Stimulated activated CD8-positive, alpha-beta memory T cell treated with anti-CD3 and anti-CD28 coated beads, Interleukin-15, amount 100 ng/mL, for 48 hours (primary cell): ENCODE data around the gene PRKCE.

Experiments
- DNase-seq, 2 donors: peaks; one replicate each; pipeline ENCODE4 v3.0.0-alpha.2; 2020; ENCODE audit warnings: low read depth in 2 of 2

Gene PRKCE

DNA sequence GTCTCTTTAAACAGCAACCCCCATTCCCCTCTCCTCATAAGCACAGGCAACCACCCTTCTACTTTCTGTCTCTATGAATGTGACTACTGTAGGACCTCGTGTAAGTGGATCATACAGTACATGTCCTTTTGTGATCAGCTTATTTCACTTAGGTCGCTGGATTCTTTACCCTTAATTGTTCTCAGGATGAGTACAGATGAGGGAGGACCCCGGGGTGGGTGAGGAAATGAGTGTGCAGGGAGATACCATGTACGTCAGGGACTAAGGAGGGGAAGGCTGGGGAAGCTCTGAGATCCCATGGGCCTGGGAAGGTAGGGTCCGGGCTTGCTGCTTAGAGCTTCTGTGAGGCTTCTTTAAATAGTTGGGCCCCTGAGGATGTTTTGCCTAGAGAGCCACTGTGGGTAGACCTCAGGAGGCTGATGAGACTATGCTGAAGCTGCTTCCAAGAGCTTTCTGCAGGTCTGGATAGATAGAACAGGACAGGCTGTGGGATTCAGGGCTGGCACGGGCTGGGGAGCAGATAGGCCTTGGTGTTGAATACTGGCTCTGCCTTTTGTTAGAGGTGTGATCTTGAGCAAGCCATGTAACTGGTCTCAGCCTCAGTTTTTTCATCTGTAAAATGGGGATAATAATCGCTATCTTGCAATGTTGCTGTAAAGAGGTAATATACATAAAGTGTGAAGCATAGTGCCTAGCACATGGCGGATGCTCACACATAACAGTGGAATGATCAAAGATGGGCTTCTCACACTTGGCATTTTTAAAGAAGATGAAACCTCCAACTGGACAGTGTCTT lies 155.3 kb downstream of the PRKCE start:
- no peak for DNase-seq

DNA sequence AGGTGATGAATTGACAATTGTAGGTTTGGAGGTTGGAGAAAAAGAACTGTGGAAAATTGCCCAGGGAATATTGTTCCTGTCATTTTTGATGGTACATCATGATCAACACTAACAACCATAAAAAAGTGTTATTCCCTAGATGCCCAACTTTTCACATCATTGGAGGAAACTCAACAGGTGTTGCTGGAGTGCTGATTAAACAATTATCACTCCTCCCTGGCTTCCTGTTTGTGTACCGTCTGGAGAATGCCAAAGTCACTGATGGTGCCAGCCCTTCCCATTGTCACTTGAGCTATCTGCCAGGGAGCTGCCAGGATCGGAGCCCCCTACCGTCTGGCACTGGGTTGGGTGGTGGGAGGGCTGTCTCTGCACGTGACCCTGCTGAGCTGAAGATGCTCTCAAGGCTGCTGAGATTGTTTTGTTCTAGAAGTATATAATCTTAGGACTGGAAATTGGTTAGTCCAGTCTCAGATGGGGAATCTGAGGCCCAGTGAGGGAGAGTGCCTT lies 156.9 kb downstream of the PRKCE start:
- DNase-seq = no peak

DNA sequence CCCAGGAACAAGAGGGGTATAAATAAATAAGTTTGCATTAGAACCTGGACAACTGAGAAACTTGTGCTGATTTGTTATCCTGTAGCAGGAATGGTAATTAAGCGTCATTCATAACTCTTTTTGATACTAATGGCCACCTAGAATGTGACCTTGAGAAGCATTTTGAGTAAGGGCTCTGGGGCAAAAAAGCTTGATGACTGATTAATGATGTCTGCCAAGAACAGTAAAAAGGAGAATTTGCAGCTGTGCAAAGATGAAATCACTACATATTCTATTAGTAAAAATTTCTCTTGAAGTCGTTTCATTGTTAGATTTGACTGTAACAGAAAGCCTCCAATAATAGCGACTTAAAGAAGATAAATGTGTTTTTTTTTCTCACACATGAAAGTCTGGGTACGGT lies 157.7 kb downstream of the PRKCE start:
- DNase-seq = no peak

DNA sequence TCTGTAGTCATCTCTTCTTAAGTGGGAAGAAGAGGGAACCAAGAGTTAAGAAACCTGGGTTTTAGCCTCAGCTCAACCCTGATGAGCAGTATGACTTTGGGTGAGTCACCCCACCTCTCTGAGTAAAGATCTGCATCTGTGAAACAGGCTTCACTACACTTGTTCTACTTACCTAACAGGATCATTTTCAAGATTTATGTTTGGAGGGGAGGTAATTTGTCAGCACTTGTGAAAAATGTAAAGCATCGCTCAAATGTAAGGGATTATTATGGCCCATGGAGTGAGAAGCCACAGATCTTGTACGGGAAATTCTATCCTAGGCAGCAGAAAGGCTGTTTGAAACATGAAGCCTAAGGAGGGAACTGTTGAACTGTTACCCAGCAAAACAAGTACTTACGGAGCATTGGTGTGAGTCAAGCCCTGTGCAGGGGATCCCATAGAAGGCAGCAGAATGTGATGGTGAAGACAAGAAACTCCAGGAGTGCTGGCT lies 160.6 kb downstream of the PRKCE start:
- DNase-seq = no peak

DNA sequence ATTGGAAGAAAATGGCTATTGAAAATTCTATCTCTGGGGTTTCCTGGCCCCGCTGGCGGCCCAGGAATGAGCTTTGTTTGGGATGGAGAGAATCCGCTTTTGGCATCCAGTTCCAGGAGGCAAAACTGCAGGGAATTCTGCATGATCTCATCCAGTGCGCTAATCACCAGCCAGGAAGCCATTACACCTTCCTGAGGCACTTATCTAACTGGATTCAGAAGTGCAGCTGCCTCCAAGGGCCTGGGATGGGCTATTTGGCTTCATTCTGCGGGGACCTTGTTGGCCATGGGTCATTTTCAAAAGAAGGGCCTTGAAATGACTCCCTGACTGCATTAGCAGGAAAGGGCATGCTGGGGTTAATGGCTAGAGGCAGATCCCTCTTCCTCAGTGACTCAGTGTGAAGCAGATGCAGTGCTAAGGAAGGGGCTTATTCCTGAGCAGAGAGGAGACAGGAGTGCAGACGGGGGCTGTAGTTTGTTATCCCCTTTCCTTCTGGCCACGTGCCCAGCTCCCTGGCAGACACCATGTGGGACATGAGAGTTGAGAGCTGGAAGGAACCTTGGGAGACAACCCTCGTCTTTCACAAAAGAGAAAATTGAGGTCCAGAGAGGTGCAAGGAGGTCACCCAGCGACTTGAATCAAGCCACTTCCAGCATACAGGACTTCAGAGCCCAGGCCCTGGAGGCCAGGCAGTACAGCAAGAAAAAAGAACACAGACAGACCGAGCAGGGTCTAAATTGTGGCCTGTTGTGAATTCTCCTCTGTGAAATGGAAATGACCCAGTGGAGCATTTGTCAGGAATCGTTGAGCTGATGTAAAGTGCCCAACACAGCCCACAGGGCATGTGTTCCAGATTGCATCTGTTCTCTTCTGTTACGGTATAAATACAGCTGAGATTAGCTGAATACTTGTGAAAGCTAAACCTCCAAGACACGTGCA lies 161.8 kb downstream of the PRKCE start:
- no peak for DNase-seq

DNA sequence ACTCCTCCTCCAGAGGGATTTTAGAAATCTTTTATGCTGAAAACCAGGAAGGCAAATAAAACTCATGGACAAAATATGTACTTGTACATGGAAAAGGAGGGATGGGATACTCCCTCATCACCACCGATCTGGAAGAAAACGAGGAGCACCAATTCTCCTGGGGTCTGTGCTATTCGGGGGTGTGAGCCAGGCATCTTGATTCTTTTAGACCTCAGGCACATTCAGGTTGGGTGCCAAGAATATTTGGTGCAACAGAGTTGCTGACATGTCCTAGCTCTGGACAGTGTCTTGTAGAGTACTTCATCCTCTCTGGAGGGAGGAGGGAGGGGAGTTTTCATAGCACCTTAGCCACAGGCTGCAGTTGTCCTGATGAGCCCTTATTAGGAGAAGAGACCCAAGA lies 163.0 kb downstream of the PRKCE start:
- DNase-seq = no peak

DNA sequence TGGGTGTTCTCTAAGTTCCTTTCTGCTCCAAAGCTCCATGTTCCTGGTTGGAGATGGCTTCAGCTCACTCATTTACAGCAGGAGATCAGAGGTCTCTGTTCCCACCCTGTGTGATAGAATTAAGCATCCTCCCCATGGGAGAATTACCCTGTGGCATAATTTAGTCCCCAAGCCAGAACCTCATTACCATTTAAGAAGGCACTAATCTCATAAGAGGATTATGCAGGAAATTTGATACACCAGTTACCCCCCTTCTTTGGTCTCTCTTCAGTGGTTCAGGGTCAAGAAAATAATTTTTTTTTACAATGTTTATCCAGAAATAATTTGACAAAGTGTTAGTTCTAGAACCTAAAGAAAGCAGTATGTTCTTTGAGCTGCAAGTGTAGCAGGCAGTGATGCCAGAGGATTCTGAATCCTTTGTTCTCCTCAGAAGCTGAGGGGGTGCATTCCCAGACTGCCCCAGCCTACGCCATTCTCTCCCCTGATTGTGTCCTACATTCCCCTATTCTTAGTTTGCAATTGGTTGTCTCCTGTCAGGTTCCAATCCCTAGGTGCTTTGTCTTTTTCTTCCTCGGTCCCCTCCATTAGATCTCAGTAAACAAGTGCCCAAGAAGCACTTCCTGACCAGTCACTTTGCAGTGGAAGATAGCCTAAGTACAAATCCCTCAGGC lies 163.6 kb downstream of the PRKCE start:
- DNase-seq = no peak

DNA sequence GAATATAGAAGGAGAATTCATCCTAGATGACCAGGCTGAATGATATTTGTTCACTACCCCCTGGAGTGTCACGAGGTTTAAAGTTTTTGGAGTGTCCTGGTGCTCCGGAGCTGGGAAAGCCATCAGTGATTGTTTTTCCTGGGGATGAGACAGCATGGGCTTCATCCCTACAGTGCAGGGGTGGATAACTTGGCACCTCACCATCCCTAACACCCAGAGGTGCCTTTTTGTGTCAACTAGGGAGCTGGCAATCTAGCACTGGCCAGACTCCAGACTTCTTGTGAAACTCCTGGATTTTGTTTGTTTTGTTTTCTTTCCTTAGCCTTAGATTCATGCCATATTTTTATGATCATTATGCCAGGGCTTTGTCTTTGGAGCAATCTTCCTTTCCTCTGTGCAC lies 164.8 kb downstream of the PRKCE start:
- DNase-seq = no peak

DNA sequence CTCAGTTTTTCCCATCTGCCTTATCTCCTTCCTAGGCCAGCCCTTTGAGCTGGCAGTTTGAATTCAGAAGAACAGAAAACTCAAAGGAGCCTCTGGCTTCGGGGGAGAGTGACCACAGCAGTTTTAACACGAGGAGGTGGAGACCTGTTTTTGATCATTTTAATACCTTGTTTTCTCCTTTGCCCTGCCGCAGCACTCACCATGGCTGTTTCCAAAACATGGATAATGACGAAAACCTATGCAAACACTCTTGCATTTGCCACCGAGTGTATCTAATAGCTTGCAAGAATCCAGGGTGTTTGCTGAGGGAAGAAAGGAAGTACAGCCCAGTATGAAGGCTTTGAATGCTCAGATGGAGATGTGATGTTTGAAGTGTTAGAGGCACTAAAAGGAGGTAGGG lies 167.1 kb downstream of the PRKCE start:
- DNase-seq = no peak

DNA sequence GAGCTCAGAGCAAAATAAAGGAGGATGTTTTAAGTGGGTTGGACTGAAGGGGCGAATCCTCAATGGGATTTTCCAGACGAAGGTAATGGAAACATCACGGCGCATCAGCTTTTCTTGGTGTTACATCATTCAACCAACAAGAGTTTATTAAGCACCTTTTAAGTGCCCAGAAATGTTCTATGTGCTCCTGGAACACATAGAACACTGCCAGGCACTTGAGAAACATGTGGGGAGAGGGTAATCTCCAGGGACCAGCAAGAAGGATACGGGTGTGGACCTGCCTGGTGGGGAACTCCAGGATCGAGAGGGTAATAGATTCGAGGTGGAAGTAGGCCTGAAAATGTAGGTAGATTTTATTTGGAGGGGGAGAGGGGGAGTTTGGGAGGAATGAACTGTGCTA lies 168.6 kb downstream of the PRKCE start:
- DNase-seq = no peak

DNA sequence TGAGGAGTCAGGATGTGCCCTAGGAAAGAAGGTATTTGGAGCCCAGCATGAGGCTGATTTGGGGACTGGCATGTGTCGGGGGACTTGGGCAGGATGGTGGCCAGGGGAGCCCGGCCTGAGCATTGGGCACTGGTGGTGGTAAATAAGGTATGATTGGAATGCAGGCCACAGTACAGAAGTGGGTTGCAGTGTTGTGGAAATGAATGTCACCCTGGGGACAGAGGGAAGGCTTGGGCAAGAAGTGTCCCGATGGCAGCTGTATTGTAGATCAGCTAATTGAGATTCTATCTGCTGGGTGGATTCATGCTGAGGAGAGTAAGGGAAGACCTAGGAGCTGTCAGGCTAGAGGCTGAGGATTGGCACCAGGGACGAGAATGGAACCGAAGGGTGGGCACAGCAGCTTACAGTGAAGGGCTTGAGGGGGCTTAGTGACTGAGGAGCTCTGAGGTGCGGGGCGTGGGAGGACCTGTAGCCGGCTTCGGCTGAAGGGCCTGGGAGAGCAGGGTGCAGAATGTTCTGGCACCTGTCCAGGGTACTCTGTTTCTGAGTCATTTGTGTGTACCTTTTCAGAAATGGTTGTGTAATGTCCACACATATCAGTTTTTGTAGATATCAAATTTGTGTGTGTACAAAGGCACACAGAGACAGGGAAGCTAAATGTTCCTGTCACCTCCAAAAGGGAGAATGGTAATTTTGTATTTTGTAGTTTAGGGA lies 170.2 kb downstream of the PRKCE start:
- DNase-seq = no peak

DNA sequence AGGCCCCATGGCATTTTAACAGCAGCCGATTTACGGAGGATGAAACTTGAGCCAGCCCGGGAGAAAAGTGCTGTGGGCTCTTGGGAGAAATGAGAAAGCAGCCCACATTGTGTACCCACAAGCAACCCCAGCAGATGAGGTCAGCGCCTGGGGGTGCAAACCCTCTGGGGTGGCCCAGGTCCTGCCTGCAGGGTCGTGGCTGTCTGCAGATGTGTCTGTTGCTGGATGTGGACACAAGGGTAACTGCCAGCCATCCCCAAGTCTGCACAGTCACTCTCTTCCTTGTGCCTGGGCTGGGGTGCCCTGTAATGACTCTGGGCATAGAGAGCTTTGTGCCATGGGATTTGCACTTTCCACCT lies 170.8 kb downstream of the PRKCE start:
- DNase-seq = no peak

DNA sequence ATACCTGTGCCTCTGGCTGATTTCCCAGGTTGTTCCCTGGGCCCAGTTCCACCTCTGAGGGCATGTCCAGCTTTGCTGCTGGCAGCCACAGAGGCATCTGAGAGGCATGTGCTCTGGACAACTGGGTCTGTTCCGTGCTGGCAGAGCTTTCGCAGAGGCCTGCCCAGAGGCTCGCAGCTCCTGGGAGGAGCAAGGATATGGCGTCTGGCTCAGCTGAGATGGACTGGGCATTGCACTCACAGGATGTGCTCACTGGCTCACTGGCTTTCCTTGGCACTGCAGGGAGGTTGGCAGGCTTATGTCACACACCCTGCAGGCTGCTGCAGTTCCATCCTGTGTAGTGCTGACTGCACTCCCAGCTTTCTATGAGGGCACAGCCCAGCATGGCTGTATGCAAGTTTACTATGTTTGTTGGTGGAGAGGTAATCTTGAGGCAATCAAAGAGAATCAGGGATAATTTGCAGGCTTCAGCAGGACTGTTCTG lies 172.3 kb downstream of the PRKCE start:
- DNase-seq = no peak

DNA sequence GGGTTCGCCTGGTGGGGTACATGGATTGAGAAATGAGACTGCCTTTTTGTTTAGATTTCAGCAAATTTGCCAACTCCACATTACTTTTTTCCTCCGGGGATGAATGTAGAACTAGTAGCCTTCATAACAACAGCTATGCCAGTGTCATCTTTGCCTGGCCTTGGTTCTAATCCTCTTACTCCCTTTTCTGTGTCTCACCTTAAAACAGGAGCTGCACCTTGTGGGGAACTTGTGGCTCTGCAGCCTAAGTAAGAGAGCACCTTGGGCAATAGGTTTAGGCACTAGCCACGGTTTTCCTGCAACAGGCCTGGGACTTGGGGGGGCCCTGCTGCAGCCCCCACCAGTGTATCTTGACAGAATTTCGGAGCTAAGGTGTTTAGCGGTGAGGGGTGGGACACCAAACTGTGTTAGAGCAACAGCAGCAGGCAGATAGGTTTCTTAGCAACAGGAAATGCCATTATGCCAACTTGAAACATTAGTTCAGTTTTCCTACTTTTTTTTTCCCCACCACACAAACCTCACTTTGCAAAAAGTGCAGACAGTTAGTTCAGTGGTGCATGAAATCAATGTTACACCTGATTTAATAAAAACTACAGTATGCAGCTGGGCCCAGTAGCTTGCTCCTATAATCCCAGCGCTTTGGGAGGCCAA lies 173.7 kb downstream of the PRKCE start:
- DNase-seq = no peak

DNA sequence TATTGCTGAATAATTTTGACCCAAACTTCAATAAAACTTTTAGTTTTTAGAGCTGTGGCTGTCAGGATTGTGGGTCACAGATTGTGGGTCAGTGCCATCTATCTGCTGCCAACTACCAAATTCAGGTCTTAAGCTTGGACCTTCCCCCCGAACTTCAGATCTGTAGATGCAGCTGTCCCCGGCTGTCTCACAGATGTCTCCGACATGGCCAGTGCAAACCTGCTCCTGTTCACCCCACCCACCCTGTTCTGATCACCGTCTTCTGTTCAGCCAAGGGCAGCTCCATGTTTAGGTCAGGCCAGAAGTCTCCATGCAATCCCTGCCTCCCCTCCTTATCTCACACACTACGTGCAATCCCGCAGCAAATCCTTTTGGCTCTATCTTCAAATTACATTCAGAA lies 175.0 kb downstream of the PRKCE start:
- no peak for DNase-seq

DNA sequence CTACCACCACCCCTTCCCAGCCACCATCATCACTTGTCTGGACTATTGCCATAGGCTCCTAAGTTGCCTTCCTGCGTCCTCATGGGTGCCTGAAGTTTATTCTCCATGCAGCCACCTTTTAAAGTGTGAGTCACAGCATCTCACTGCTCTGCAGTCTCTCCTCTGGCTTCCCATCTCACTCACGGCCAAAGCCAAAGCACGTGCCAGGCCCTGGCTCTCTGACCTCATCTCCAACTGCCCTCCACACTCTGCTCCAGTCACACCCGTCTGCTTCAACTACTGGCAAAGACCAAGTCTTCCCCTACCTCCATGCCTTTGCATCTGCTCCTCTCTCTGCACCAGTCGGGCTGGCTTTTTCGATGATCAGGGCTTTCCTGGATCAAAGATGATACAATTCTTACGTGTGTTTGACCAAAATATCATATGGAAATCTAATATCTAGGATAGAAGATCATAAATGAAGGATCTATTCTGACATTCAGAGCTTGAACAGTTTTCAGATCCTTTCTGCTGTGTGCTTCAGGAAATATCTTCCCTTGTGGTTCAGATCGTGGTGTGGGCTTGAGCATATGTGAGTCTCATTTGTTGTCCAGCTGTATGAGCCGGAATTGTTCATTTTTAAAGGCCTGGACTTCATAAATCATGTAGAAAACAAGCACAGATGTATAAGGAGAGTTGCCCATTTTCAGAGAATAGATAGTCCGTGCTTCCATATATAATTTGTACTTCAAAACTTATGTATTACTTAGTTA lies 175.6 kb downstream of the PRKCE start:
- no peak for DNase-seq

DNA sequence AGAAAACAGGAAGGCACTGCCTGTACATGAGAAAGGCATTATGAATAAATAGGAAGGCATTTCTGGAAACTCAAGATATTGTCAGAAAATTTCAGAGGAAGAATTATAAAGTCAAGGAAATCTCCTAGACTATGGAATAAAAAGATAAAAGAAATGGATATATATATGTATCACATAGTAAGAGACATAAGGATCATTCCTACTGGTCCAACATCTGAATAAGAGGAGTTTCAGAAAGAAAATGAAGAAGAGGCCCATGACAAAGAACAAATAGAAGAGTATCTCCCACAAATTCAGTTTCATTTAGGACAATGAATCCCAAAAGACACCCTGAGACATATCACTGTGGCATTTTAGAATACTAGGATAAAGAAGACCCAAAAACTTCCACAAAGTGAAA lies 178.8 kb downstream of the PRKCE start:
- DNase-seq = no peak

DNA sequence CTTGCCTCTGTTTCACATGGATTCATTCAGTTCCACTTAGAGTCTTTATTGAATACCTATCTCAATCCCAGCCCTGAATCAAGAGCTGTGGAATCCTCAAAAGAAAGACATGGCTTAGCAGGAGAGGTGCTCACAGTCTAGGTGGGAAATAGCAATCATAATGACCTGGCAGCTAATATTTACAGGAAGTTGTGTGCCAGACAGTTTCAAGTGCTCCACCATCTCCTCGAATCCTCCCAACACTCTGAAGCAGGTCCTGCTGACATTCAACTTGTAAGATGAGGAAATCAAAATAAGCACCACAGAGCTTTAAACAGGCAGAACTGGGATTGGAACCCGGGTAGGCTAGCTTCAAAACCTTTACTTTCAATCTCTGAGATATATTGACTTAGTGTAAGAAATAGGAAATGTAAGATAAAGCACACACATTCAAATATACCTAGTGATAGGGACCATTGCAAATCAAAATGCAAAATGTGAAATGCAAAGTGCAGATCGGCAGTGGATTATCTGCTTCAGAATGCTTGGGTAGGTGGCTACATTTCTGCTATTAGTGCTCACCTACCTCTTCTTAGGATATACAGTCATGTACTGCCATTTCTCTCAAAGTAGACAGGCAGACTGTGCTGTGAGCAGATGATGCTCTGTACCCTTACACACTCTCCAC lies 182.0 kb downstream of the PRKCE start:
- DNase-seq = no peak

DNA sequence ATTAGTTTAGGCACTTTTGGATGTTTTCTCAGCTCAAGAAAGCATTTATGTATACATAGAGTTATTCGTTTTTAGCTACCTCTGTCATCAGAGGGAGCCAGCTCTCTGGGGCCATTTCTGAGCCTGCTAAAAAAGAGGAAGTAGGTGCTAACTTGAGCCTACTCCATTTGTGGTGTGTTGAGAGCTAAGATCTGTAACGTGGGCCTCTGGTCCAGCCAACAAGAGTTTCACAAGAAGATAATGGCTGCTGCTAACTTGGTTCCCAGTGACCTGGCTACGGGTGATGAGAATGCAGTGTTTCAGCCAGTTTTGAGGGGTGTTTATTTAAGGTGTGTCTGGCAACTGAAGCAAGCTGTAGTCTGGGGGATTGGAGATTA lies 182.5 kb downstream of the PRKCE start:
- DNase-seq = no peak

DNA sequence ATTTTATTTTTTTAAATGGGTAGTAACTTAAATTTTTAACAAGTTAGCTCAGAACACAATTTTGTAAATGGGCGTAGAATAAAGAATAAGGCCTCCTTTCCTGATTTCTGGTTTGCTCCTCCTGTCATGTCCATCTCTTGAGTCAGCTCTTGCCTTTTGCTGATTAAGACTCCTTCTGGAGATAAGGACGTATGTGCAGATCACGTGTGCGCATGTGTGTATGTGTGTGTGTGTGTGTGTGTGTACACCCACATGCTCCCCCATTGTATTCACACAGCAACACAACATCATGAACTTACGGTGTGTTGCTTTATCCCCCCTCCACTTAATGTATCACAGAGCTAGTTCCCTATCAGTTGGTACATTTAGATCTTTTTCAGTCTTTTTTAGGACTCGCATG lies 182.9 kb downstream of the PRKCE start:
- DNase-seq = no peak
